PC-3 (cell line): ENCODE data around the gene CFAP99.
A peak's percentile ranks its signal among the peaks of the same experiment; 100 is the strongest.

Experiments
- CTCF ChIP-seq: fragments of 300-600 bp; sonication (generic); conservative IDR thresholded peaks from 2 replicates; pipeline ENCODE4 v1.5.1; 2017; ENCODE audit warnings: antibody characterized with exemption, low read depth, mild to moderate bottlenecking, low read length
- EZH2phosphoT487 ChIP-seq: fragments of 300-600 bp; sonication (generic); IDR thresholded peaks from 2 replicates; pipeline ENCODE4 v1.6.1; 2018; ENCODE audit warnings: mild to moderate bottlenecking, antibody characterized with exemption, low read length, borderline replicate concordance

GRCh38 chr4:2462218-2462991 lies 43.6 kb downstream of the CFAP99 start:
- TF ChIP-seq CTCF: peak; percentile 41; the same call in 1 of the 2 replicates
- no peak for TF ChIP-seq EZH2phosphoT487
